SK-N-SH (cell line): ENCODE results near the gene TMEM52B. TPM values are rescaled to one million over a fixed set of nuclear protein-coding genes. Genes with fewer than 3 reads are reported as not detected.
A peak's percentile ranks its signal among the peaks of the same experiment; 100 is the strongest.

Source experiments
- CTCF ChIA-PET: fragments of 300-600, 350-600 bp; formaldehyde crosslinking; extraction: SDS; loops from one replicate; lab custom pipeline; 2021; lab: Yijun Ruan, JAX
- POLR2A ChIA-PET: fragments of 350-600 bp; sonication (Branson Sonifier 250); formaldehyde crosslinking; extraction: SDS; loops from one replicate; lab custom pipeline; 2020; ENCODE audit warnings: antibody characterized with exemption, inconsistent platforms; lab: Yijun Ruan, JAX
- DNase-seq: peaks from one replicate; pipeline ENCODE4 v3.0.0; 2012
- H2AFZ ChIP-seq: fragments of 200-600 bp; sonication (generic); 2 replicates; pipeline ENCODE4 v1.8.1; 2016; ENCODE audit warnings: antibody characterized with exemption, mild to moderate bottlenecking, low read depth
- H3F3A ChIP-seq: fragments of 200-600 bp; sonication (generic); replicated peaks from 2 replicates; pipeline ENCODE3; 2016; ENCODE audit warnings: antibody characterized with exemption, mild to moderate bottlenecking; ENCODE audit not compliant: insufficient read depth
- H3K27ac ChIP-seq, 2 experiments: fragments of 200-500 bp in 1 of 2; fragments of 200-600 bp in 1 of 2; sonication (Bioruptor generic) in 1 of 2; sonication (generic), shearing (Covaris generic) in 1 of 2; 2 replicates each; pipeline versions ENCODE4 v1.5.1 to v1.6.1; 2014 to 2016; ENCODE audit warnings: low read depth in 2 of 2, inconsistent platforms in 1 of 2, low read length in 1 of 2, mild to moderate bottlenecking in 1 of 2, mixed read lengths in 1 of 2
- H3K27me3 ChIP-seq: fragments of 200-600 bp; sonication (generic), shearing (Covaris generic); 2 replicates; pipeline ENCODE4 v1.6.1; 2016; ENCODE audit warnings: mixed run types; ENCODE audit not compliant: insufficient read depth
- H3K36me3 ChIP-seq, 2 experiments: fragments of 200-500 bp in 1 of 2; fragments of 200-600 bp in 1 of 2; sonication (Bioruptor generic) in 1 of 2; sonication (generic) in 1 of 2; replicated peaks in 1 of 2; 2 replicates each; pipeline versions ENCODE3 to v1.5.1; 2014 to 2016; ENCODE audit warnings: low read length in 1 of 2, mild to moderate bottlenecking in 1 of 2; ENCODE audit not compliant: insufficient read depth in 2 of 2, control insufficient read depth in 1 of 2
- H3K4me1 ChIP-seq, 2 experiments: fragments of 200-500 bp in 1 of 2; fragments of 200-600 bp in 1 of 2; sonication (Bioruptor generic) in 1 of 2; sonication (generic), shearing (Covaris generic) in 1 of 2; 2 replicates each; pipeline versions ENCODE4 v1.5.1 to v1.6.1; 2014 to 2016; ENCODE audit warnings: low read depth in 1 of 2, low read length in 1 of 2, mixed run types in 1 of 2; ENCODE audit not compliant: insufficient read depth in 2 of 2, control insufficient read depth in 1 of 2
- H3K4me2 ChIP-seq: fragments of 200-600 bp; sonication (generic), shearing (Covaris generic); 2 replicates; pipeline ENCODE4 v1.6.1; 2017; ENCODE audit warnings: mixed run types
- H3K4me3 ChIP-seq, 2 experiments: fragments of 200-500 bp in 1 of 2; fragments of 200-600 bp in 1 of 2; sonication (Bioruptor generic) in 1 of 2; sonication (generic), shearing (Covaris generic) in 1 of 2; 2 replicates each; pipeline versions ENCODE4 v1.5.1 to v1.8.1; 2014 to 2016; ENCODE audit warnings: low read depth in 2 of 2, inconsistent platforms in 1 of 2, low read length in 1 of 2, mild to moderate bottlenecking in 1 of 2, mixed read lengths in 1 of 2, moderate library complexity in 1 of 2
- H3K79me2 ChIP-seq: fragments of 200-600 bp; sonication (generic); 2 replicates; pipeline ENCODE4 v1.8.1; 2017; ENCODE audit warnings: mild to moderate bottlenecking; ENCODE audit not compliant: insufficient read depth
- H3K9ac ChIP-seq: fragments of 200-600 bp; sonication (generic); 2 replicates; pipeline ENCODE4 v1.6.1; 2017; ENCODE audit warnings: mixed run types
- H3K9me2 ChIP-seq: fragments of 200-600 bp; sonication (generic); 2 replicates; pipeline ENCODE4 v1.6.1; 2017; ENCODE audit warnings: mixed run types
- H3K9me3 ChIP-seq: fragments of 200-600 bp; sonication (generic); 2 replicates; pipeline ENCODE4 v1.6.1; 2017; ENCODE audit warnings: mixed run types, mild to moderate bottlenecking, moderate library complexity
- H4K20me1 ChIP-seq: fragments of 200-600 bp; sonication (generic); 2 replicates; pipeline ENCODE4 v1.6.1; 2017; ENCODE audit warnings: mild to moderate bottlenecking, mixed run types; ENCODE audit not compliant: insufficient read depth
- CHD2 ChIP-seq: fragments of 150-350 bp; IDR thresholded peaks from 2 replicates; pipeline ENCODE4 v1.6.1; 2018; ENCODE audit warnings: low read length; ENCODE audit not compliant: partially characterized antibody
- EP300 ChIP-seq, 2 experiments: IDR thresholded peaks; 2 replicates each; pipeline versions ENCODE4 v1.4.0 to v1.6.1; 2012; ENCODE audit warnings: borderline replicate concordance in 1 of 2, low read depth in 1 of 2, low read length in 1 of 2
- FOSL2 ChIP-seq: IDR thresholded peaks from 2 replicates; pipeline ENCODE4 v1.4.0; 2012; ENCODE audit warnings: low read depth, mild to moderate bottlenecking, moderate library complexity, borderline replicate concordance
- GABPA ChIP-seq: IDR thresholded peaks from 2 replicates; pipeline ENCODE4 v1.4.0; 2012; ENCODE audit warnings: low read depth, mild to moderate bottlenecking
- GATA2 ChIP-seq: sonication (generic); formaldehyde crosslinking; IDR thresholded peaks from 2 replicates; pipeline ENCODE4 v1.5.0; 2020; ENCODE audit warnings: mild to moderate bottlenecking, missing genetic modification reagents
- NRF1 ChIP-seq: IDR thresholded peaks from 2 replicates; pipeline ENCODE4 v1.6.1; 2012; ENCODE audit warnings: low read depth, mild to moderate bottlenecking, low read length
- RAD21 ChIP-seq: IDR thresholded peaks from 2 replicates; pipeline ENCODE4 v1.6.1; 2012; ENCODE audit warnings: mild to moderate bottlenecking, low read length
- RCOR1 ChIP-seq: fragments of 150-350 bp; IDR thresholded peaks from 2 replicates; pipeline ENCODE4 v1.6.1; 2017; ENCODE audit warnings: antibody characterized with exemption, low read length
- SMC3 ChIP-seq: IDR thresholded peaks from 2 replicates; pipeline ENCODE4 v1.6.1; 2012; ENCODE audit warnings: low read depth, low read length, improper control_type of control experiment
- TAF1 ChIP-seq: IDR thresholded peaks from 2 replicates; pipeline ENCODE4 v1.6.1; 2012; ENCODE audit warnings: low read depth, mild to moderate bottlenecking, low read length, moderate library complexity, borderline replicate concordance
- TCF12 ChIP-seq: IDR thresholded peaks from 2 replicates; pipeline ENCODE4 v1.4.0; 2012
- TEAD4 ChIP-seq: IDR thresholded peaks from 2 replicates; pipeline ENCODE4 v1.4.0; 2012; ENCODE audit warnings: mild to moderate bottlenecking, borderline replicate concordance; ENCODE audit not compliant: insufficient read depth
- YY1 ChIP-seq: IDR thresholded peaks from 2 replicates; pipeline ENCODE4 v1.4.0; 2012; ENCODE audit warnings: low read depth, mild to moderate bottlenecking
- WGBS: methylation state at CpG from one replicate; pipeline ENCODE4 v1.1.6; 2017; ENCODE audit warnings: low lambda C conversion rate; 5-methylcytosine and 5-hydroxymethylcytosine counted together
- polyA plus RNA-seq, 3 experiments: library from polyadenylated mRNA; depleted of rRNA; stranded (reverse); fragments of >200 nt; gene quantifications; 2 replicates each; pipeline ENCODE4 v1.2.3, GENCODE V29; 2012
- TF ChIP-seq, protein P1 (sequence below): IDR thresholded peaks from 2 replicates; pipeline ENCODE4 v1.4.0; 2012; ENCODE audit warnings: low read depth, borderline replicate concordance
- TF ChIP-seq, protein P2 (sequence below): fragments of 150-350 bp; IDR thresholded peaks from 2 replicates; pipeline ENCODE4 v1.6.1; 2016; ENCODE audit warnings: mild to moderate bottlenecking, low read depth, low read length

Gene TMEM52B
- polyA plus RNA-seq, 1 of the 3 experiments (the other 2 are of a cell fraction), result not detected

DNA sequence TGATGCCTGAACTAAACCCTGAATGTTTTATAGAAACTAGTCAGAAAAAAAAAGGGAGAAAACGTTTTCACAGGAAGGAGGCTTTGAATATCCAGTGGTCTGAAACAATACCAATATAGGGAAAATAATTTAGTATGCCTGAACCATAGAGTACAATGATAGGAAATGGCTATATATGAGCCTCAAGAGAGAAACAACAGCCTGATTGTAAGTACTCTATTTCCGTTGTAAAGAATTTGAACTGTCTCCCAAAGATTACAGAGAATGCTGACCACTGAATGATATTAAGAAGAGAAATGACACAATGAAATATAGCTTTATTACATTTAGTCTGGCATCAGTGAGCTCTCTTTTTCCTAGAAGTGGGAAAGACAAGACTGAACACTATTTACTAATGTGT, 28.3 kb downstream of the TMEM52B start:
- no peaks in the 10 kb centered on the region for H3K9me3 ChIP-seq
- no peaks in the 10 kb centered on the region for H3F3A ChIP-seq
- no peak overlapping the region for H3K4me3 ChIP-seq
- TF ChIP-seq GABPA (no peak), RAD21 (no peak), YY1 (no peak)
- TF ChIP-seq, protein P1, sequence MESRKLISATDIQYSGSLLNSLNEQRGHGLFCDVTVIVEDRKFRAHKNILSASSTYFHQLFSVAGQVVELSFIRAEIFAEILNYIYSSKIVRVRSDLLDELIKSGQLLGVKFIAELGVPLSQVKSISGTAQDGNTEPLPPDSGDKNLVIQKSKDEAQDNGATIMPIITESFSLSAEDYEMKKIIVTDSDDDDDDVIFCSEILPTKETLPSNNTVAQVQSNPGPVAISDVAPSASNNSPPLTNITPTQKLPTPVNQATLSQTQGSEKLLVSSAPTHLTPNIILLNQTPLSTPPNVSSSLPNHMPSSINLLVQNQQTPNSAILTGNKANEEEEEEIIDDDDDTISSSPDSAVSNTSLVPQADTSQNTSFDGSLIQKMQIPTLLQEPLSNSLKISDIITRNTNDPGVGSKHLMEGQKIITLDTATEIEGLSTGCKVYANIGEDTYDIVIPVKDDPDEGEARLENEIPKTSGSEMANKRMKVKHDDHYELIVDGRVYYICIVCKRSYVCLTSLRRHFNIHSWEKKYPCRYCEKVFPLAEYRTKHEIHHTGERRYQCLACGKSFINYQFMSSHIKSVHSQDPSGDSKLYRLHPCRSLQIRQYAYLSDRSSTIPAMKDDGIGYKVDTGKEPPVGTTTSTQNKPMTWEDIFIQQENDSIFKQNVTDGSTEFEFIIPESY, result no peak
- no peaks in the 10 kb centered on the region for H3K79me2 ChIP-seq
- H3K9me2 ChIP-seq, result no peaks in the 10 kb centered on the region
- WGBS, result 5% methylated on average over 2 of the region's 2 CpGs
- H3K27ac ChIP-seq, result no peak overlapping the region
- no peak overlapping the region for H3K9ac ChIP-seq
- no peak overlapping the region for H3K4me2 ChIP-seq
- no peaks in the 10 kb centered on the region for H3K36me3 ChIP-seq
- H4K20me1 ChIP-seq, result no peaks in the 10 kb centered on the region
- H2AFZ ChIP-seq, result no peak overlapping the region
- H3K27me3 ChIP-seq, result peaks cover 16% of the 10 kb centered on the region; the same call in 1 of the 2 replicates
- ChIA-PET POLR2A (no interaction called here), CTCF (no interaction called here)
- DNase-seq, result no peak
- no peaks in the 10 kb centered on the region; a peak in 1 of 4 replicates for H3K4me1 ChIP-seq

DNA sequence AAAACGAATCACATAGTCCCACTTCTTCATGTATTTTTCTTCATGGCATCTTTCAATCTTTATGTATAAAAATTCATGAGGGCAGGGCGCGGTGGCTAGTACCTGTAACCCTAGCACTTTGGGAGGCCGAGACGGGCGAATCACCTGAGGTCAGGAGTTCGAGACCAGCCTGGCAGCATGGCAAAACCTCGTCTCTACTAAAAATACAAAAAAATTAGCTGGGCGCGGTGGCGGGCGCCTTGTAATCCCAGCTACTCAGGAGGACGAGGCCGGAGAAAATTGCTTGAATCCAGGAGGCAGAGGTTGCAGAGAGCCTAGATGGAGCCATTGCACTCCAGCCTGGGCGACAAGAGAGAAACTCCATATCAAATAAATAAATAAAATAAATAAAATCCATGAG, 31.4 kb downstream of the TMEM52B start:
- 68% methylated on average over 15 of the region's 15 CpGs for WGBS

DNA sequence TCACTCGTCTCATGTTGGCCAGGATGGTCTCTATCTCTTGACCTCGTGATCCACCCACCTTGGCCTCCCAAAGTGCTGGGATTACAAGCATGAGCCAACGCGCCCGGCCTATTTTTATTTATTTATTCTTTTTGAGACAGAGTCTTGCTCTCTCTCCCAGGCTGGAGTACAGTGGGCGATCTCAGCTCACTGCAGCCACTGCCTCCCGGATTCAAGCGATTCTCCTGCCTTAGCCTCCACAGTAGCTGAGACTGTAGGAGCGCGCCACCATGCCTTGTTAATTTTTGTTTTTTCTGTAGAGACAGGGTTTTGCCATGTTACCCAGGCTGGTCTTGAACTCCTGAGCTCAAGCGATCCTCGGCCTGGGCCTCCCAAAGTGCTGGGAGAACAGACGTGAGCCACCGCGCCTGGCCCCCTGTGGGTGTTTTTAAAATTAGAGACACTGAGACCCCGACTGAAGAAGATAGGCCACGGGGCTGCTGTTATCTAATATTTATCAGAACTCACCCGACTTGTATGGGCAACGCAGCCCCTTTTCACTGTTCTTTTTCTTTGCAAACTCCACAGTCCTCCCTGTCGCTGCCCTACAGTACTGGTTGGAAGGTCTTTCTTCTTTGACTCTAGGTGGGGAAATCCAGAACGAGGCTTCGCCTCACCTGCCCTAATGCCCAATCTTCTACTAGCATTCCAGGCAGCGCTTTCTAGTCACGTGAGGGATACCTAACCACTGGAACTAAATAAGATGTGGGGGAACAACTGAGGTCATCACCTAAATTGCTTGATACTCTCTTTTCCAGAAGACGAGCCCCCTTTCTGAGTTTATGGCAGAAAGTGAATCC, 32.5 kb downstream of the TMEM52B start:
- peaks cover 16% of the 10 kb centered on the region; the same call in 1 of the 2 replicates for H3K27me3 ChIP-seq
- H3K4me1 ChIP-seq, result no peaks in the 10 kb centered on the region; a peak in 1 of 4 replicates
- POLR2A ChIA-PET, result no interaction called here
- H3K27ac ChIP-seq, result peak overlapping the region in 1 of 2 experiments; percentile 87; a peak in 2 of 4 replicates
- CTCF ChIA-PET, result no interaction called here
- no peaks in the 10 kb centered on the region for H3K36me3 ChIP-seq
- no peak for TF ChIP-seq TEAD4
- TF ChIP-seq GATA2, result no peak
- no peak for TF ChIP-seq YY1
- TF ChIP-seq, protein P2, sequence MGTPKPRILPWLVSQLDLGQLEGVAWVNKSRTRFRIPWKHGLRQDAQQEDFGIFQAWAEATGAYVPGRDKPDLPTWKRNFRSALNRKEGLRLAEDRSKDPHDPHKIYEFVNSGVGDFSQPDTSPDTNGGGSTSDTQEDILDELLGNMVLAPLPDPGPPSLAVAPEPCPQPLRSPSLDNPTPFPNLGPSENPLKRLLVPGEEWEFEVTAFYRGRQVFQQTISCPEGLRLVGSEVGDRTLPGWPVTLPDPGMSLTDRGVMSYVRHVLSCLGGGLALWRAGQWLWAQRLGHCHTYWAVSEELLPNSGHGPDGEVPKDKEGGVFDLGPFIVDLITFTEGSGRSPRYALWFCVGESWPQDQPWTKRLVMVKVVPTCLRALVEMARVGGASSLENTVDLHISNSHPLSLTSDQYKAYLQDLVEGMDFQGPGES, result no peak
- TF ChIP-seq CHD2, result no peak
- TF ChIP-seq FOSL2, result no peak
- no peak for TF ChIP-seq GABPA
- TF ChIP-seq TAF1, result no peak
- no peak for TF ChIP-seq NRF1
- TF ChIP-seq RCOR1, result no peak
- no peak for TF ChIP-seq TCF12
- no peak for TF ChIP-seq EP300 (IDR thresholded peaks at IDR 0.05; ENCODE audit: borderline replicate concordance in 1 of 2, low read depth in 1 of 2, low read length in 1 of 2)
- H3F3A ChIP-seq, result peaks cover 3% of the 10 kb centered on the region
- 81% methylated on average over 25 of the region's 25 CpGs for WGBS
- H2AFZ ChIP-seq, result no peak overlapping the region
- no peaks in the 10 kb centered on the region for H3K9me3 ChIP-seq
- peak overlapping the region; percentile 88; the same call in 1 of the 2 replicates for H3K4me2 ChIP-seq
- no peak for DNase-seq
- no peaks in the 10 kb centered on the region for H3K79me2 ChIP-seq
- peaks cover 7% of the 10 kb centered on the region; the same call in 1 of the 2 replicates for H4K20me1 ChIP-seq
- no peak overlapping the region; a peak in 1 of 4 replicates for H3K4me3 ChIP-seq
- no peaks in the 10 kb centered on the region for H3K9me2 ChIP-seq
- no peak overlapping the region for H3K9ac ChIP-seq

More for the DNA sequence above, 31.4 kb downstream of the TMEM52B start:
- Histone ChIP-seq H3K27me3 (peaks cover 16% of the 10 kb centered on the region; the same call in 1 of the 2 replicates), H3K79me2 (no peaks in the 10 kb centered on the region), H3K4me1 (no peaks in the 10 kb centered on the region; a peak in 1 of 4 replicates), H3K4me2 (no peak overlapping the region), H3F3A (peaks cover 3% of the 10 kb centered on the region), H3K36me3 (no peaks in the 10 kb centered on the region), H3K9ac (no peak overlapping the region), H2AFZ (no peak overlapping the region), H3K4me3 (no peak overlapping the region), H3K9me3 (no peaks in the 10 kb centered on the region), H3K27ac (no peak overlapping the region), H3K9me2 (no peaks in the 10 kb centered on the region), H4K20me1 (peaks cover 3% of the 10 kb centered on the region; the same call in 1 of the 2 replicates)
- TF ChIP-seq SMC3, result no peak
- no peak for TF ChIP-seq RCOR1
- ChIA-PET CTCF (interaction anchor here (1.0 to 2.4 kb wide), 3 partner anchors 26 to 352 kb away, joined by 3 to 11 read pairs (median 4); no protein-coding TSS in a partner anchor), POLR2A (no interaction called here)
- DNase-seq, result no peak
